Heart left ventricle (tissue), 16 donors: Measurements from ENCODE around the gene SORCS2. TPM values are rescaled to one million over a fixed set of nuclear protein-coding genes. Genes with fewer than 3 reads are reported as not detected.

Experiments used
- ATAC-seq, 4 donors: fragments of 200-7000 bp; cut with Tn5 transposase; one replicate each; pipeline ENCODE4 v1.9.1; 2020 to 2022; ENCODE audit warnings: moderate library complexity in 4 of 4, mild to moderate bottlenecking in 3 of 4, moderate number of reproducible peaks in 1 of 4
- DNase-seq, 5 donors: peaks; one replicate each; pipeline ENCODE4 v3.0.0-alpha.2; 2020
- H3K27ac ChIP-seq, 12 donors: fragments of 200-600 bp; sonication (generic) in 4 of 12; one replicate each; pipeline versions ENCODE4 v1.5.0 to v1.8.0; 2016 to 2022; ENCODE audit warnings: mild to moderate bottlenecking in 2 of 12
- H3K27me3 ChIP-seq, 9 donors: fragments of 200-600 bp; sonication (generic) in 2 of 9; one replicate each; pipeline versions ENCODE4 v1.5.1 to v1.8.0; 2016 to 2022; ENCODE audit warnings: mild to moderate bottlenecking in 3 of 9
- H3K36me3 ChIP-seq, 9 donors: fragments of 200-600 bp; sonication (generic) in 2 of 9; one replicate each; pipeline versions ENCODE4 v1.5.0 to v1.8.0; 2018 to 2022; ENCODE audit warnings: mild to moderate bottlenecking in 2 of 9
- H3K4me1 ChIP-seq, 12 donors: fragments of 200-600 bp; sonication (generic) in 4 of 12; one replicate each; pipeline versions ENCODE4 v1.5.0 to v1.8.0; 2016 to 2022; ENCODE audit warnings: mild to moderate bottlenecking in 3 of 12
- H3K4me3 ChIP-seq, 12 donors: fragments of 200-600 bp; sonication (generic) in 4 of 12; one replicate each; pipeline versions ENCODE4 v1.5.0 to v1.8.0; 2017 to 2022; ENCODE audit warnings: mild to moderate bottlenecking in 9 of 12, moderate library complexity in 4 of 12
- H3K9me3 ChIP-seq, 12 donors: fragments of 200-600 bp; sonication (generic) in 4 of 12; one replicate each; pipeline versions ENCODE4 v1.5.0 to v1.8.0; 2016 to 2022; ENCODE audit warnings: mild to moderate bottlenecking in 1 of 12
- CTCF ChIP-seq, 12 donors: fragments of 200-600 bp; sonication (generic) in 4 of 12; IDR thresholded peaks; one replicate each; pipeline versions ENCODE4 v1.5.0 to v1.8.0; 2018 to 2022; ENCODE audit warnings: antibody characterized with exemption in 12 of 12, mild to moderate bottlenecking in 5 of 12
- POLR2A ChIP-seq, 2 donors: fragments of 450-650 bp; IDR thresholded peaks; one replicate each; pipeline ENCODE4 v1.6.1; 2017; ENCODE audit warnings: antibody characterized with exemption in 2 of 2, mild to moderate bottlenecking in 2 of 2, moderate library complexity in 2 of 2
- WGBS, 4 donors: extraction: QIAGEN DNeasy Blood & Tissue Kit in 2 of 4; methylation state at CpG; one replicate each; pipeline versions ENCODE4 v1.1.5 to v1.1.7; 2013 to 2018; 5-methylcytosine and 5-hydroxymethylcytosine counted together
- intact Hi-C, 10 donors: fragments of 100-400 bp; cut with DNase I; formaldehyde crosslinking; loops; one replicate each; pipeline versions ENCODE4 v1.11.1 to v1.14.2; 2022
- polyA plus RNA-seq, 2 donors: library from polyadenylated mRNA; stranded (reverse); fragments of 200-250 nt; gene quantifications; one replicate each; pipeline ENCODE4 v1.2.3, GENCODE V29; 2013
- total RNA-seq, 9 donors: library from RNA; depleted of rRNA in 2 of 9; stranded (reverse); fragments of >200 nt in 2 of 9; fragmentation: NEBNext Ultra II Directional in 3 of 9; extraction: Animal tissue kit (Norgen Biotek cat#: 25700) in 3 of 9; gene quantifications; one replicate each; pipeline versions ENCODE4 v1.1.0 to v1.2.4, GENCODE V29; 2016 to 2023
- donor health status: ischemic (EF 13 %, LVEDD 7.1; RV severe dilation, severe dysfunction).
- donor health status: healthy with polysubstance abuse.
- donor health status: DM: no; HTN: yes; CAD: no.
- donor health status: DM: no; HTN: no; CAD: no.
- donor health status: ischemic (EF 25% LVEDD 6.9; RV normal size, moderate dysfunction).
- donor health status: ischemic (EF 25% LVEDD 5.7; RV mildly dilated, moderate dysfunction).
- donor health status: healthy.
- donor health status: DM: yes; HTN: yes; CAD: no.
- donor health status: ischemic (EF 35%, LVEDD 5.7; RV mildly dilated, moderate dysfunction).
- donor health status: nonischemic (EF 11% LVEDD 7.7; RV severe dilation, severe dysfunction).
- donor health status: DM: yes; HTN: yes; CAD: no.
- donor health status: PGD.
- donor health status: ischemic (EF 29% LVEDD 5.4; RV normal size, mild dysfunction).
- donor health status: nonischemic (EF 23%, LVEDD 6.1; RV moderate dilation, normal function).

Gene SORCS2
- total and polyA plus RNA-seq, 11 donors, result 0.28 to 5.5 (median 2.4) TPM

- TF ChIP-seq POLR2A (IDR thresholded peaks at IDR 0.05), result no peak
- TF ChIP-seq CTCF (IDR thresholded peaks at IDR 0.05), result no peak
- no peak overlapping the region for H3K4me3 ChIP-seq
- no peaks in the 10 kb centered on the region for H3K4me1 ChIP-seq
- peaks cover 0 to 8% (median 0%) of the 10 kb centered on the region in 9 donors for H3K27me3 ChIP-seq
- DNase-seq (peak in 1 of 5 donors; percentile 19), ATAC-seq (no peak)
- 57 to 67% (median 64%) methylated on average over 13 to 14 of the region's 14 CpGs for WGBS, 4 donors
- intact Hi-C loops, result no loop called here
- H3K9me3 ChIP-seq, result no peaks in the 10 kb centered on the region
- H3K27ac ChIP-seq, result no peak overlapping the region
- H3K36me3 ChIP-seq, result no peaks in the 10 kb centered on the region
Observed at GRCh38 chr4:7660176-7661039, 468.1 kb downstream of the SORCS2 start.

DNA sequence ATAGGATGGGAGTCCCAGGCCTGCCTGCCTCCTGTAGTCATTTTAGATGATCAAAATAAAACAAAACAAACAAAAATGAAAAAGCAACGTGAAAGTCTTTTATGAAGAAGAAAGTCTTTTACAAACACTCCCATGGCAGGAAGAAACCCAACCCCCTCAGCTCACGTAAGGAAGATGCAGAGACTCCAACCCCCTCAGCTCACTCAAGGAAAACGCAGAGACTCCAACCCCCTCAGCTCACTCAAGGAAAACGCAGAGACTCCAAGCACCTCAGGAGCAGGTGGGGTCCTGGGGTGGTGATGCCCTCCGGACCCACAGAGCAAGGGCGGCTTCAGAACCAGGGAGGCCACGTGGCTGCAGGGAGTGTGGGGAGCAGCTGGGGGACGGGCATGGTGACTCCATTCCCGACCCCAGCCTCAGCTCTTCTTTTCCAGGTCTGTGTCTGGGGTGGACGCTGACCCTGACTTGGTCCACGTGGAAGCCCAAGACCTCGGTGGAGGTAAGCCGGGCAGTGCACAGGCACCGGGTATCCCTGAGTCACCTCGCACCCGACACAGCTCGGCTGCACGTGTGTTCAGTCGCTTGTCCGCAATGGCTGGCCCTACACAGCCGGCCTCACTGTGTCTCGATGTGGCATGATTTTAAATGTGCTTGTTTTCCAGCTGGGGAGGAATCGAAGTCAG, 468.9 kb downstream of the SORCS2 start:
- Histone ChIP-seq H3K27me3 (peaks cover 0 to 5% (median 0%) of the 10 kb centered on the region in 9 donors), H3K4me1 (no peaks in the 10 kb centered on the region), H3K36me3 (no peaks in the 10 kb centered on the region), H3K9me3 (no peaks in the 10 kb centered on the region), H3K27ac (no peak overlapping the region), H3K4me3 (no peak overlapping the region)
- TF ChIP-seq CTCF (IDR thresholded peaks at IDR 0.05), result no peak
- TF ChIP-seq POLR2A (IDR thresholded peaks at IDR 0.05), result no peak
- no peak for ATAC-seq
- WGBS, 4 donors, result 79 to 86% (median 85%) methylated on average over 13 to 23 of the region's 23 CpGs
- intact Hi-C loops, result no loop called here
- peak in 1 of 5 donors; percentile 37 for DNase-seq

DNA sequence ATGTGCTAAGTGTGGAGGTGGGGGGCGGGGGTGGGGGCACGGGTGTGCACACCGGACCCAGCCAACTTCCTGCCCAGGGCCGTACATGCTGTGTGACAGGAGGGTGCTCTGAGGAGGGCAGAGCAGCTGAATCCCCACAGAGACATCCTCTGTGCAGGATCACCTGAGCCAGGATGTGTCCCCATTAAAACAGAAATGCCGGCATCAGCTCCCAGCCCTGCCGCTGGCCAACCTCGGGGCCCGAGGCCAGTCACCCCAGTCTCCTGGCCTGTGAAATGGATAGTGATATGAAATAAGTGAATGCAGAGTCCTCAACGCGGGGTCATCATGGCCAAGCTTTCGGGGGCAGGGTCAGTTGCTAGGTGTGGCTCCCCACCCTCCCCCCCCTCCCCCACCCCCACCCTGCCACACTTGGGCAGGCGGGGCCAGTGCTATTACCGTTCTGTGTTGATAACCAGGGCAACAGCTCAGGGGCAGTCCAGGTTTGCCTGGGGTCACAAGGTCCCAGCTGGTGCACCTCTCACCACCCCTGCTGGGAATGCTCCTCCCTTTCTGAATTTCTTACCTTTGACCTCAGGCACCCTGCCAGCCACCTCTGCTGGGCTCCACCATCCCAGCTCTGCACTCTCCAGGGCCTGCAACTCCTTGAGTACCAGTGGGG, 469.6 kb downstream of the SORCS2 start:
- Histone ChIP-seq H3K9me3 (no peaks in the 10 kb centered on the region), H3K27me3 (no peaks in the 10 kb centered on the region), H3K4me1 (no peaks in the 10 kb centered on the region)

More for the DNA sequence above, 469.6 kb downstream of the SORCS2 start:
- DNase-seq (peak in 1 of 5 donors; percentile 7), ATAC-seq (no peak)
- WGBS, 4 donors, result 69 to 73% (median 70%) methylated on average over 9 to 13 of the region's 13 CpGs
- intact Hi-C loops, result no loop called here
- Histone ChIP-seq H3K36me3 (no peaks in the 10 kb centered on the region), H3K27ac (no peak overlapping the region), H3K4me3 (no peak overlapping the region)
- TF ChIP-seq CTCF (IDR thresholded peaks at IDR 0.05) (no peak), POLR2A (IDR thresholded peaks at IDR 0.05) (no peak)
